Mesendoderm (in vitro differentiated cells): ENCODE measurements around the gene BAIAP2L1.

ENCODE experiments used
- DNase-seq: peaks from one replicate; pipeline ENCODE4 v3.0.0; 2013
- H2AK5ac ChIP-seq: 2 replicates; pipeline ENCODE4 v1.6.1; 2013; ENCODE audit warnings: low read length, inconsistent platforms
- H2BK120ac ChIP-seq: 2 replicates; pipeline ENCODE4 v1.6.1; 2013; ENCODE audit warnings: low read depth, mild to moderate bottlenecking, low read length, moderate library complexity, mixed read lengths
- H2BK15ac ChIP-seq: replicated peaks from 2 replicates; pipeline ENCODE4 v1.6.1; 2013; ENCODE audit warnings: low read depth, mild to moderate bottlenecking, moderate library complexity
- H2BK5ac ChIP-seq: 2 replicates; pipeline ENCODE4 v1.6.1; 2013; ENCODE audit warnings: low read length, inconsistent platforms
- H3K18ac ChIP-seq: 2 replicates; pipeline ENCODE4 v1.6.1; 2013; ENCODE audit warnings: mild to moderate bottlenecking, low read length, mixed read lengths
- H3K23ac ChIP-seq: one replicate; pipeline ENCODE4 v1.6.1; 2013; ENCODE audit warnings: low read length
- H3K27ac ChIP-seq: 2 replicates; pipeline ENCODE4 v1.5.1; 2013; ENCODE audit warnings: low read depth, mild to moderate bottlenecking, inconsistent platforms, low read length, moderate library complexity
- H3K27me3 ChIP-seq: 2 replicates; pipeline ENCODE4 v1.6.1; 2013; ENCODE audit warnings: low read length, control low read depth, mild to moderate bottlenecking, inconsistent platforms; ENCODE audit not compliant: insufficient read depth, poor library complexity
- H3K36me3 ChIP-seq: 2 replicates; pipeline ENCODE4 v1.6.1; 2013; ENCODE audit warnings: low read length, inconsistent platforms; ENCODE audit not compliant: control insufficient read depth, insufficient read depth
- H3K4ac ChIP-seq: one replicate; pipeline ENCODE4 v1.6.1; 2013; ENCODE audit warnings: low read depth, mild to moderate bottlenecking, low read length, moderate library complexity
- H3K4me1 ChIP-seq: 2 replicates; pipeline ENCODE4 v1.6.1; 2013; ENCODE audit warnings: low read depth, low read length, inconsistent platforms; ENCODE audit not compliant: control insufficient read depth
- H3K4me2 ChIP-seq: 2 replicates; pipeline ENCODE4 v1.6.1; 2013; ENCODE audit warnings: low read length
- H3K4me3 ChIP-seq: 2 replicates; pipeline ENCODE4 v1.5.1; 2013; ENCODE audit warnings: mild to moderate bottlenecking, low read length
- H3K56ac ChIP-seq: one replicate; pipeline ENCODE4 v1.6.1; 2013; ENCODE audit warnings: low read length
- H3K79me1 ChIP-seq: 2 replicates; pipeline ENCODE4 v1.6.1; 2013; ENCODE audit warnings: low read length, inconsistent platforms
- H3K79me2 ChIP-seq: 2 replicates; pipeline ENCODE4 v1.6.1; 2013; ENCODE audit warnings: mild to moderate bottlenecking, low read length; ENCODE audit not compliant: control insufficient read depth, insufficient read depth
- H3K9ac ChIP-seq: 2 replicates; pipeline ENCODE4 v1.6.1; 2013; ENCODE audit warnings: low read length, inconsistent platforms
- H4K5ac ChIP-seq: one replicate; pipeline ENCODE4 v1.6.1; 2013; ENCODE audit warnings: low read length
- H4K8ac ChIP-seq: one replicate; pipeline ENCODE4 v1.6.1; 2013; ENCODE audit warnings: low read depth, mild to moderate bottlenecking, control low read depth, low read length, moderate library complexity
- WGBS: extraction: QIAGEN DNeasy Blood & Tissue Kit; methylation state at CpG from one replicate; pipeline ENCODE4 v1.1.7; 2013; ENCODE audit warnings: low lambda C conversion rate, missing lambda C conversion rate; ENCODE audit not compliant: insufficient coverage; ENCODE audit errors: extremely low coverage; 5-methylcytosine and 5-hydroxymethylcytosine counted together

Gene BAIAP2L1

GRCh38 chr7:98283887-98284222, 117.0 kb downstream of the BAIAP2L1 start:
- Histone ChIP-seq H3K4me1 (peaks cover 4% of the 10 kb centered on the region), H2BK15ac (no peak overlapping the region), H3K79me2 (peaks cover 11% of the 10 kb centered on the region), H4K8ac (no peak overlapping the region), H3K4ac (no peak overlapping the region), H3K79me1 (peaks cover 23% of the 10 kb centered on the region), H3K56ac (no peak overlapping the region), H3K4me2 (no peak overlapping the region), H3K4me3 (no peak overlapping the region), H2BK120ac (no peak overlapping the region), H2AK5ac (no peak overlapping the region), H3K18ac (no peak overlapping the region), H2BK5ac (no peak overlapping the region), H3K9ac (peak overlapping the region; percentile 14), H3K23ac (no peak overlapping the region), H3K27me3 (no peaks in the 10 kb centered on the region), H3K36me3 (no peaks in the 10 kb centered on the region), H3K27ac (no peak overlapping the region), H4K5ac (no peak overlapping the region)
- DNase-seq, result no peak
- no CpG with 5 or more reads among the region's 8 CpGs for WGBS

GRCh38 chr7:98283127-98283886, 117.6 kb downstream of the BAIAP2L1 start:
- no peak overlapping the region for H3K27ac ChIP-seq
- H2AK5ac ChIP-seq, result no peak overlapping the region
- peak overlapping the region; percentile 34 for H3K56ac ChIP-seq
- peak overlapping the region; percentile 32 for H3K9ac ChIP-seq
- whole genome bisulfite sequencing, result no CpG with 5 or more reads among the region's 19 CpGs
- H3K18ac ChIP-seq, result no peak overlapping the region
- H3K79me2 ChIP-seq, result peaks cover 11% of the 10 kb centered on the region
- peaks cover 23% of the 10 kb centered on the region for H3K79me1 ChIP-seq
- no peak overlapping the region for H2BK5ac ChIP-seq
- no peak overlapping the region for H4K8ac ChIP-seq
- no peak overlapping the region for H3K4me3 ChIP-seq
- no peak overlapping the region for H3K23ac ChIP-seq
- no peaks in the 10 kb centered on the region for H3K27me3 ChIP-seq
- no peak for DNase-seq
- H2BK15ac ChIP-seq, result no peak overlapping the region
- H3K4me2 ChIP-seq, result peak overlapping the region; percentile 11
- no peak overlapping the region for H3K4ac ChIP-seq
- no peak overlapping the region for H4K5ac ChIP-seq
- no peaks in the 10 kb centered on the region for H3K36me3 ChIP-seq
- no peak overlapping the region for H2BK120ac ChIP-seq
- H3K4me1 ChIP-seq, result peaks cover 4% of the 10 kb centered on the region

GRCh38 chr7:98282703-98283102, 118.2 kb downstream of the BAIAP2L1 start:
- no peaks in the 10 kb centered on the region for H3K36me3 ChIP-seq
- no peaks in the 10 kb centered on the region for H3K27me3 ChIP-seq
- H3K4me2 ChIP-seq, result peak overlapping the region; percentile 45
- peaks cover 11% of the 10 kb centered on the region for H3K79me2 ChIP-seq
- peaks cover 23% of the 10 kb centered on the region for H3K79me1 ChIP-seq
- peak overlapping the region; percentile 89 for H3K9ac ChIP-seq
- no CpG with 5 or more reads among the region's 16 CpGs for WGBS
- DNase-seq, result no peak
- H2AK5ac ChIP-seq, result no peak overlapping the region
- peaks cover 4% of the 10 kb centered on the region for H3K4me1 ChIP-seq
- no peak overlapping the region for H4K5ac ChIP-seq
- H3K4me3 ChIP-seq, result peak overlapping the region; percentile 77
- H3K56ac ChIP-seq, result peak overlapping the region; percentile 82
- no peak overlapping the region for H4K8ac ChIP-seq
- peak overlapping the region; percentile 66 for H3K23ac ChIP-seq
- no peak overlapping the region for H2BK5ac ChIP-seq
- H2BK15ac ChIP-seq, result no peak overlapping the region
- no peak overlapping the region for H2BK120ac ChIP-seq
- no peak overlapping the region for H3K27ac ChIP-seq
- H3K18ac ChIP-seq, result no peak overlapping the region
- no peak overlapping the region for H3K4ac ChIP-seq

GRCh38 chr7:98281757-98282606, 118.9 kb downstream of the BAIAP2L1 start:
- Histone ChIP-seq H3K4ac (peak overlapping the region; percentile 91), H3K4me3 (peak overlapping the region; percentile 77), H2BK120ac (peak overlapping the region; percentile 63), H2BK15ac (no peak overlapping the region), H3K27ac (no peak overlapping the region), H3K4me1 (peaks cover 4% of the 10 kb centered on the region), H3K23ac (peak overlapping the region; percentile 66), H3K27me3 (no peaks in the 10 kb centered on the region), H3K18ac (peak overlapping the region; percentile 92), H3K36me3 (no peaks in the 10 kb centered on the region), H4K8ac (no peak overlapping the region), H2BK5ac (no peak overlapping the region), H4K5ac (no peak overlapping the region), H3K56ac (peak overlapping the region; percentile 82), H3K79me2 (peaks cover 11% of the 10 kb centered on the region), H2AK5ac (no peak overlapping the region), H3K4me2 (peak overlapping the region; percentile 45), H3K79me1 (peaks cover 23% of the 10 kb centered on the region), H3K9ac (peak overlapping the region; percentile 89)
- no peak for DNase-seq
- WGBS, result no CpG with 5 or more reads among the region's 77 CpGs

GRCh38 chr7:98280791-98281756, 119.8 kb downstream of the BAIAP2L1 start, which contains the start of gene BRI3:
BRI3 (plus strand) TSS chr7:98281686; CDS start chr7:98281796, 110 bp downstream.
- peak within 1 kb of the TSS; percentile 63 for H2BK120ac ChIP-seq
- H3K79me2 ChIP-seq, result peaks cover 11% of the 10 kb centered on the region
- peak within 1 kb of the TSS; percentile 92 for H3K18ac ChIP-seq
- no peak within 1 kb of the TSS for H2AK5ac ChIP-seq
- H3K36me3 ChIP-seq, result no peaks in the 10 kb centered on the region
- peaks cover 23% of the 10 kb centered on the region for H3K79me1 ChIP-seq
- no CpG with 5 or more reads among the region's 92 CpGs for WGBS
- no peak within 1 kb of the TSS for H2BK15ac ChIP-seq
- no peak within 1 kb of the TSS for H2BK5ac ChIP-seq
- H3K4ac ChIP-seq, result peak within 1 kb of the TSS; percentile 91
- no peak within 1 kb of the TSS for H3K27ac ChIP-seq
- peak within 1 kb of the TSS; percentile 95 for H3K4me2 ChIP-seq
- no peak within 1 kb of the TSS for H4K5ac ChIP-seq
- peak; percentile 94 for DNase-seq
- peak within 1 kb of the TSS; percentile 66 for H3K23ac ChIP-seq
- no peak within 1 kb of the TSS for H4K8ac ChIP-seq
- H3K9ac ChIP-seq, result peak within 1 kb of the TSS; percentile 89
- peak within 1 kb of the TSS; percentile 82 for H3K56ac ChIP-seq
- peaks cover 4% of the 10 kb centered on the region for H3K4me1 ChIP-seq
- peak within 1 kb of the TSS; percentile 77 for H3K4me3 ChIP-seq
- no peaks in the 10 kb centered on the region for H3K27me3 ChIP-seq
